GM21723 (cell line): ENCODE results near the gene PTTG1IP.

Source experiments
- ATAC-seq: cut with Tn5 transposase; IDR thresholded peaks from one replicate; pipeline ENCODE4 v1.9.1; 2021; ENCODE audit warnings: mild to moderate bottlenecking, moderate library complexity; ENCODE audit not compliant: unreplicated experiment

Gene PTTG1IP

GRCh38 chr21:44898011-44898488 lies 24.6 kb upstream of the PTTG1IP start:
- ATAC-seq: no peak

- no peak for ATAC-seq
Measured at GRCh38 chr21:44897326-44898010, 24.0 kb upstream of the PTTG1IP start.

GRCh38 chr21:44896561-44897286 lies 23.2 kb upstream of the PTTG1IP start:
- ATAC-seq: no peak

- no peak for ATAC-seq
Measured at GRCh38 chr21:44895859-44896258, 22.4 kb upstream of the PTTG1IP start.

- ATAC-seq: no peak
Measured at GRCh38 chr21:44894687-44895302, 21.3 kb upstream of the PTTG1IP start.

GRCh38 chr21:44893948-44894656 lies 20.6 kb upstream of the PTTG1IP start:
- ATAC-seq: no peak

GRCh38 chr21:44893278-44893556 lies 19.7 kb upstream of the PTTG1IP start:
- ATAC-seq: no peak

GRCh38 chr21:44892536-44893277 lies 19.2 kb upstream of the PTTG1IP start:
- peak; percentile 74 for ATAC-seq

GRCh38 chr21:44892095-44892494 lies 18.6 kb upstream of the PTTG1IP start:
- ATAC-seq: no peak

- ATAC-seq: no peak
Measured at GRCh38 chr21:44891631-44892031, 18.1 kb upstream of the PTTG1IP start.

GRCh38 chr21:44890961-44891541 lies 17.6 kb upstream of the PTTG1IP start:
- ATAC-seq: no peak

GRCh38 chr21:44890338-44890931 lies 16.9 kb upstream of the PTTG1IP start:
- ATAC-seq: no peak

GRCh38 chr21:44889625-44890337 lies 16.3 kb upstream of the PTTG1IP start:
- ATAC-seq: no peak

GRCh38 chr21:44888581-44889550 lies 15.4 kb upstream of the PTTG1IP start:
- no peak for ATAC-seq

- ATAC-seq: no peak
Measured at GRCh38 chr21:44887807-44888580, 14.5 kb upstream of the PTTG1IP start.

- no peak for ATAC-seq
Measured at GRCh38 chr21:44887126-44887806, 13.8 kb upstream of the PTTG1IP start.
